Tibial nerve (tissue), 4 donors: Measurements from ENCODE around the gene PXDN. TPM values are rescaled to one million over a fixed set of nuclear protein-coding genes. Genes with fewer than 3 reads are reported as not detected.

ENCODE experiments used
- DNase-seq, 2 donors: peaks; one replicate each; pipeline ENCODE4 v3.0.0-alpha.2; 2019; ENCODE audit warnings: low spot score in 2 of 2
- H3K27ac ChIP-seq, 4 donors: fragments of 200-600 bp; sonication (generic) in 3 of 4; one replicate each; pipeline ENCODE4 v1.5.1; 2017 to 2019; ENCODE audit warnings: mild to moderate bottlenecking in 1 of 4
- H3K27me3 ChIP-seq, 2 donors: fragments of 200-600 bp; sonication (generic) in 1 of 2; one replicate each; pipeline versions ENCODE4 v1.5.1 to v1.6.0; 2017 to 2019
- H3K36me3 ChIP-seq, 3 donors: fragments of 200-600 bp; sonication (generic); one replicate each; pipeline ENCODE4 v1.5.1; 2018 to 2019
- H3K4me1 ChIP-seq, 4 donors: fragments of 200-600 bp; sonication (generic) in 3 of 4; one replicate each; pipeline ENCODE4 v1.5.1; 2017 to 2019
- H3K4me3 ChIP-seq, 4 donors: fragments of 200-600 bp; sonication (generic) in 3 of 4; one replicate each; pipeline ENCODE4 v1.5.1; 2017 to 2019; ENCODE audit warnings: mild to moderate bottlenecking in 1 of 4, moderate library complexity in 1 of 4
- H3K9me3 ChIP-seq, 4 donors: fragments of 200-600 bp; sonication (generic) in 3 of 4; one replicate each; pipeline ENCODE4 v1.5.1; 2017 to 2019
- CTCF ChIP-seq, 5 experiments: fragments of 200-600 bp in 3 of 5; fragments of 450-650 bp in 2 of 5; sonication (generic) in 3 of 5; IDR thresholded peaks; one replicate each; pipeline ENCODE4 v1.5.1; 2016 to 2019; ENCODE audit warnings: antibody characterized with exemption in 5 of 5, mild to moderate bottlenecking in 3 of 5, moderate library complexity in 2 of 5
- EP300 ChIP-seq, 2 donors: sonication (generic); formaldehyde crosslinking; IDR thresholded peaks; one replicate each; pipeline ENCODE4 v1.6.1; 2017; ENCODE audit warnings: antibody characterized with exemption in 2 of 2, mild to moderate bottlenecking in 1 of 2
- POLR2A ChIP-seq, 2 donors: fragments of 450-650 bp; IDR thresholded peaks; one replicate each; pipeline ENCODE4 v1.6.1; 2017; ENCODE audit warnings: antibody characterized with exemption in 2 of 2, mild to moderate bottlenecking in 2 of 2, moderate library complexity in 2 of 2
- WGBS, 2 donors: methylation state at CpG; one replicate each; pipeline ENCODE4 v1.1.5; 2018; 5-methylcytosine and 5-hydroxymethylcytosine counted together
- total RNA-seq, 4 donors: library from RNA; depleted of rRNA; stranded (reverse); fragments of >200 nt; gene quantifications; one replicate each; pipeline ENCODE4 v1.1.0, GENCODE V29; 2016

PXDN gene
- total RNA-seq, 4 donors from 2014 or later, result 40.4 to 72.6 (median 52.4) TPM

GRCh38 chr2:1611886-1612285 lies 132.4 kb downstream of the PXDN start:
- DNase-seq, result no peak
- H3K27me3 ChIP-seq, result no peaks in the 10 kb centered on the region
- H3K4me3 ChIP-seq, result no peak overlapping the region
- H3K4me1 ChIP-seq, result peaks cover 0 to 18% (median 2%) of the 10 kb centered on the region in 4 donors
- H3K9me3 ChIP-seq, result no peaks in the 10 kb centered on the region
- 89 to 93% methylated on average over 8 of the region's 8 CpGs for WGBS, 2 donors
- TF ChIP-seq POLR2A (IDR thresholded peaks at IDR 0.05) (no peak), EP300 (IDR thresholded peaks at IDR 0.05) (no peak), CTCF (IDR thresholded peaks at IDR 0.05) (no peak)
- no peaks in the 10 kb centered on the region for H3K36me3 ChIP-seq
- H3K27ac ChIP-seq, result no peak overlapping the region

GRCh38 chr2:1610096-1610485 lies 134.2 kb downstream of the PXDN start:
- Histone ChIP-seq H3K36me3 (no peaks in the 10 kb centered on the region), H3K27me3 (no peaks in the 10 kb centered on the region), H3K27ac (no peak overlapping the region), H3K9me3 (no peaks in the 10 kb centered on the region), H3K4me1 (peaks cover 0 to 27% (median 8%) of the 10 kb centered on the region in 4 donors), H3K4me3 (no peak overlapping the region)
- TF ChIP-seq EP300 (IDR thresholded peaks at IDR 0.05) (no peak), POLR2A (IDR thresholded peaks at IDR 0.05) (no peak)
- DNase-seq, result no peak
- 89 to 97% methylated on average over 13 to 17 of the region's 18 CpGs for whole genome bisulfite sequencing, 2 donors

GRCh38 chr2:1609485-1610095 lies 134.7 kb downstream of the PXDN start:
- TF ChIP-seq EP300 (IDR thresholded peaks at IDR 0.05), result no peak
- no peak for TF ChIP-seq POLR2A (IDR thresholded peaks at IDR 0.05)
- no peak for TF ChIP-seq CTCF (IDR thresholded peaks at IDR 0.05)
- no peak for DNase-seq
- WGBS, 2 donors, result 83 to 88% methylated on average over 12 of the region's 12 CpGs
- H3K4me3 ChIP-seq, result no peak overlapping the region
- H3K4me1 ChIP-seq, result peaks cover 0 to 26% (median 10%) of the 10 kb centered on the region in 4 donors
- H3K27me3 ChIP-seq, result no peaks in the 10 kb centered on the region
- H3K9me3 ChIP-seq, result no peaks in the 10 kb centered on the region
- H3K36me3 ChIP-seq, result no peaks in the 10 kb centered on the region
- no peak overlapping the region for H3K27ac ChIP-seq

GRCh38 chr2:1609040-1609439 lies 135.3 kb downstream of the PXDN start:
- DNase-seq, result no peak
- H3K36me3 ChIP-seq, result no peaks in the 10 kb centered on the region
- H3K9me3 ChIP-seq, result no peaks in the 10 kb centered on the region
- H3K27me3 ChIP-seq, result no peaks in the 10 kb centered on the region
- TF ChIP-seq POLR2A (IDR thresholded peaks at IDR 0.05) (no peak), CTCF (IDR thresholded peaks at IDR 0.05) (no peak)
- H3K27ac ChIP-seq, result no peak overlapping the region
- H3K4me1 ChIP-seq, result peaks cover 0 to 22% (median 10%) of the 10 kb centered on the region in 4 donors
- 81 to 83% methylated on average over 3 of the region's 3 CpGs for whole genome bisulfite sequencing, 2 donors
- H3K4me3 ChIP-seq, result no peak overlapping the region

- no peak for TF ChIP-seq CTCF (IDR thresholded peaks at IDR 0.05)
- TF ChIP-seq POLR2A (IDR thresholded peaks at IDR 0.05), result no peak
- no peak for TF ChIP-seq EP300 (IDR thresholded peaks at IDR 0.05)
- no peaks in the 10 kb centered on the region for H3K27me3 ChIP-seq
- no peaks in the 10 kb centered on the region for H3K9me3 ChIP-seq
- WGBS, 2 donors, result 81 to 83% methylated on average over 11 of the region's 11 CpGs
- H3K36me3 ChIP-seq, result no peaks in the 10 kb centered on the region
- no peak for DNase-seq
- H3K4me1 ChIP-seq, result peaks cover 0 to 13% (median 8%) of the 10 kb centered on the region in 4 donors
- H3K4me3 ChIP-seq, result no peak overlapping the region
- H3K27ac ChIP-seq, result no peak overlapping the region
Measured at GRCh38 chr2:1607971-1608688, 136.2 kb downstream of the PXDN start.
